Measurements from ENCODE around the gene FBXO22. TPM values are rescaled to one million over a fixed set of nuclear protein-coding genes. Genes with fewer than 3 reads are reported as not detected.

FBXO22 gene
- total and polyA plus RNA-seq, 7 donors: 10.8 to 21.5 (median 15.7) TPM

DNA sequence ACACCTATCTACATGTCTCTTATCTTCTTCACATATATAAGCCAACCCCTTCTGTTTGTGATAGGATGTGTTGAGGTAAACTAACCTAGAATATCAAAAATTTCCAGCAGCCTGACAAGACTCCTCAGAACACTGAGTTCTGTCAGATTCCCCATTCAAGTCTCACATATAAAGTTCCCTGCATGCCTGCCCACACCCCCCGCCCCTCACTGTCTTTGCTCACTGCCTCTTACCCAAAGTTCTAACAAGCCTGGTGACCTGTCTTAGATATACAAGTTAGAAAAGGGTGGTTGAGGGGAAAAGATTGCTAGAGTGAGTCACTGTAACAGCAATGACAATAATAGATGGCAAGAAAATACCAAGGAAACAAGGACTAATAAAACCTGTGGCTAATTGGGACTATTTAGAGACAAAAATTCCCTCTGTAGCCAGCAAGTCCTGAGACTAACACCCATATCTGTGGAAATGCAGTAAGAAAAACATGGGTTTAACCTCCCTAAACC is 40.1 kb downstream of the FBXO22 start:
- no peaks in the 10 kb centered on the region for H3K4me1 ChIP-seq
- H3K27me3 ChIP-seq: no peaks in the 10 kb centered on the region
- H3K9me3 ChIP-seq: no peaks in the 10 kb centered on the region
- DNase-seq: no peak
- H3K27ac ChIP-seq: no peak overlapping the region
- H3K4me3 ChIP-seq: no peak overlapping the region
- TF ChIP-seq POLR2AphosphoS5 (IDR thresholded peaks at IDR 0.05) (no peak), EP300 (IDR thresholded peaks at IDR 0.05) (no peak), POLR2A (IDR thresholded peaks at IDR 0.05) (no peak)
- TF ChIP-seq, protein P1, sequence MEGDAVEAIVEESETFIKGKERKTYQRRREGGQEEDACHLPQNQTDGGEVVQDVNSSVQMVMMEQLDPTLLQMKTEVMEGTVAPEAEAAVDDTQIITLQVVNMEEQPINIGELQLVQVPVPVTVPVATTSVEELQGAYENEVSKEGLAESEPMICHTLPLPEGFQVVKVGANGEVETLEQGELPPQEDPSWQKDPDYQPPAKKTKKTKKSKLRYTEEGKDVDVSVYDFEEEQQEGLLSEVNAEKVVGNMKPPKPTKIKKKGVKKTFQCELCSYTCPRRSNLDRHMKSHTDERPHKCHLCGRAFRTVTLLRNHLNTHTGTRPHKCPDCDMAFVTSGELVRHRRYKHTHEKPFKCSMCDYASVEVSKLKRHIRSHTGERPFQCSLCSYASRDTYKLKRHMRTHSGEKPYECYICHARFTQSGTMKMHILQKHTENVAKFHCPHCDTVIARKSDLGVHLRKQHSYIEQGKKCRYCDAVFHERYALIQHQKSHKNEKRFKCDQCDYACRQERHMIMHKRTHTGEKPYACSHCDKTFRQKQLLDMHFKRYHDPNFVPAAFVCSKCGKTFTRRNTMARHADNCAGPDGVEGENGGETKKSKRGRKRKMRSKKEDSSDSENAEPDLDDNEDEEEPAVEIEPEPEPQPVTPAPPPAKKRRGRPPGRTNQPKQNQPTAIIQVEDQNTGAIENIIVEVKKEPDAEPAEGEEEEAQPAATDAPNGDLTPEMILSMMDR (IDR thresholded peaks at IDR 0.05): no peak
- no peaks in the 10 kb centered on the region for H3K36me3 ChIP-seq
- 31 to 66% methylated on average over 1 of the region's 1 CpG for WGBS, 2 donors
- intact Hi-C loops (cut with DNase I): no loop called here

DNA sequence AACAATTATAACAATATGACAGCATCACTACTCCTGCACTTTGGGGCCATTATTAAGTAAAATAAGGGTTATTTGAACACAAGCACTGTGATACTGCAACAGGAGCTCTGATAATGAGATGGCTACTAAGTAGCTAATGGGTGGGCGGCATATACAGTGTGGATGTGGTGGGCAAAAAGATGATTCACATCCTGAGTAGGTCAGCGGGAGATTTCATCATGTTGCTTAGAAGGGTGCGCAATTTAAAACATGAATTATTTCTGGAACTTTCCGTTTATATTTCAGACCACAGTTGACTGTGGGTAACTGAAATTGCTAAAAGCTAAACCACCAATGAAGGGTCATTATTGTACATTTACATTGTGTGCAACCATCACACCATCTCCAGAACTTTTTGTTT is 42.3 kb downstream of the FBXO22 start:
- TF ChIP-seq EP300 (IDR thresholded peaks at IDR 0.05) (no peak), POLR2AphosphoS5 (IDR thresholded peaks at IDR 0.05) (no peak), POLR2A (IDR thresholded peaks at IDR 0.05) (no peak)
- TF ChIP-seq, protein P1 (IDR thresholded peaks at IDR 0.05): no peak
- Histone ChIP-seq H3K27ac (no peak overlapping the region), H3K9me3 (no peaks in the 10 kb centered on the region), H3K27me3 (peaks cover 0 to 4% (median 0%) of the 10 kb centered on the region in 3 donors), H3K4me1 (no peaks in the 10 kb centered on the region), H3K4me3 (no peak overlapping the region), H3K36me3 (no peaks in the 10 kb centered on the region)
- DNase-seq: no peak
- intact Hi-C loops (cut with DNase I): no loop called here
- WGBS, 2 donors: 77 to 86% methylated on average over 4 of the region's 4 CpGs

DNA sequence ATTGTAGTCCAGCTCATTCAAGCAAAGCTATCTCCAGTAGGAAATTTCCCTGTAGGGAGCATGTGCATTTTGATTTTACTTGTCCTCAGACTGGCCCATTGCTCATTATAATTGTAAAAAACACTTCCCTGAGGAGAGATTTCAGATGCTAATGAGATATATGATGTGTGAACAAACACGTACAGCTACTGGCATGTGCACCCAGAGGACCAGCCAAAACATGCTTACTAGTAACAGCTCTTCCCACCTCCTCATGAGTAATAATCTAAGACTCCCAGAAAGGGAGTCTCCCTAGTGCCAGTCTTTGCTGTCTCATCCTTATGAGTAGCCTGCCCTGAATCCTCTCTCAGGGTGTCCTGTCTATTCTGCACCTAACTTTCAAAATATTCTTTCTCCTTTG is 43.4 kb downstream of the FBXO22 start:
- Histone ChIP-seq H3K9me3 (no peaks in the 10 kb centered on the region), H3K27me3 (peaks cover 0 to 4% (median 0%) of the 10 kb centered on the region in 3 donors), H3K36me3 (no peaks in the 10 kb centered on the region), H3K4me3 (no peak overlapping the region), H3K27ac (no peak overlapping the region), H3K4me1 (no peaks in the 10 kb centered on the region)
- TF ChIP-seq EP300 (IDR thresholded peaks at IDR 0.05) (no peak), POLR2AphosphoS5 (IDR thresholded peaks at IDR 0.05) (no peak), POLR2A (IDR thresholded peaks at IDR 0.05) (no peak)
- TF ChIP-seq, protein P1 (IDR thresholded peaks at IDR 0.05): no peak
- DNase-seq: no peak
- intact Hi-C loops (cut with DNase I): no loop called here
- 63 to 76% methylated on average over 1 of the region's 1 CpG for WGBS, 2 donors

DNA sequence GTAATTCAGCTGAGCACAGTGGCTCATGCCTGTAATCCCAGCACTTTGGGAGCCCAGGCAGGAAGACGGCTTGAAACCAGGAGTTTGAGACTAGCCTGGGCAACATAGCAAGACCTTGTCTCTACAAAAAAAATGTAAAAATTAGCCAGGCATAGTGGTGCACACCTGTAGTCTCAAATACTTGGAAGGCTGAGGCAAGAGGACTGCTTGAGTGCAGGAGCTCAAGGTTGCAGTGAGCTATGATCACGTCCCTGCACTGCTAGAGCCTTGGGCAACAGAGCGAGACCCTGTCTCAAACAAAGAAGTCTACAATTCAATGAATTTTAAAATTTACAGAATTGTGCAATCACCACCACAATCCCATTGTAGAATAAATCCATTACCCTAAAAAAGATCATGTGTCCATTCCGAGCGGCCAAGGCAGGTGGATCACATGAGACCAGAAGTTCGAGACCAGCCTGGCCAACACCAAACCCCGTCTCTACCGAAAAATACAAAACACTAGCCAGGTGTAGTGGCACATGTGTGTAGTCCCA is 45.2 kb downstream of the FBXO22 start:
- intact Hi-C loops (cut with DNase I): no loop called here
- 82 to 83% methylated on average over 8 of the region's 8 CpGs for WGBS, 2 donors
- no peak for DNase-seq
- no peaks in the 10 kb centered on the region for H3K9me3 ChIP-seq
- no peaks in the 10 kb centered on the region for H3K4me1 ChIP-seq
- no peak overlapping the region for H3K27ac ChIP-seq
- no peak overlapping the region for H3K4me3 ChIP-seq
- no peaks in the 10 kb centered on the region for H3K36me3 ChIP-seq
- peaks cover 0 to 4% (median 0%) of the 10 kb centered on the region in 3 donors for H3K27me3 ChIP-seq
- TF ChIP-seq, protein P1 (IDR thresholded peaks at IDR 0.05): no peak
- TF ChIP-seq EP300 (IDR thresholded peaks at IDR 0.05) (no peak), POLR2AphosphoS5 (IDR thresholded peaks at IDR 0.05) (no peak), POLR2A (IDR thresholded peaks at IDR 0.05) (no peak)

DNA sequence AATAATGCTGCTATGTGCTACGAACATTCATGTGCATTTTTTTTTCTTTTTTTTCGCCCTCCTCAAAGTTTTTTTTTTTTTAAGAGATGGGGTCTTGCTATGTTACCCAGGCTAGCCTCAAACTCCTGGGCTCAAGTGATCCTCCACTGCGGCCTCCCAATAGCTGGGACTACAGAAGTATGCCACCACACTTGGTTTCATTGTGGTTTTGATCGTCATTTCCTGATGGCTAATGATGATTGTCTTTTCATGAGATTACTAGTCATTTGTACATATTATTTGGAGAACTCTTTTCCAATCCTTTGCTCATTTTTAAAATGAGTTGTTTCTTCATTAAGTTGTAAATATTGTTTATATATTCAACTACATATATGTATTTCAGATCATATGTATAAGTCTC is 48.8 kb downstream of the FBXO22 start:
- H3K36me3 ChIP-seq: no peaks in the 10 kb centered on the region
- intact Hi-C loops (cut with DNase I): no loop called here
- no peaks in the 10 kb centered on the region for H3K9me3 ChIP-seq
- H3K4me1 ChIP-seq: no peaks in the 10 kb centered on the region
- H3K27me3 ChIP-seq: peaks cover 0 to 4% (median 0%) of the 10 kb centered on the region in 3 donors
- 89% methylated on average over 4 of the region's 4 CpGs for WGBS, 2 donors
- H3K4me3 ChIP-seq: no peak overlapping the region
- no peak overlapping the region for H3K27ac ChIP-seq
- TF ChIP-seq, protein P1 (IDR thresholded peaks at IDR 0.05): no peak
- TF ChIP-seq POLR2AphosphoS5 (IDR thresholded peaks at IDR 0.05): no peak
- DNase-seq: no peak
